Brain pericyte (primary cell): ENCODE measurements around the gene CDK15.

Experiments
- DNase-seq: peaks from one replicate; pipeline ENCODE4 v3.0.0-alpha.2; 2012; ENCODE audit warnings: low read depth, low spot score

The CDK15 gene

GRCh38 chr2:201908901-201909300 is 102.6 kb downstream of the CDK15 start:
- DNase-seq: no peak

GRCh38 chr2:201909348-201909747 is 103.0 kb downstream of the CDK15 start:
- no peak for DNase-seq

GRCh38 chr2:201909961-201910361 is 103.6 kb downstream of the CDK15 start:
- DNase-seq: no peak

GRCh38 chr2:201911372-201911771 is 105.0 kb downstream of the CDK15 start:
- DNase-seq: no peak

GRCh38 chr2:201913201-201913600 is 106.9 kb downstream of the CDK15 start:
- no peak for DNase-seq

- DNase-seq: no peak
Measured at GRCh38 chr2:201915446-201915845, 109.1 kb downstream of the CDK15 start.

GRCh38 chr2:201916565-201916964 is 110.2 kb downstream of the CDK15 start:
- no peak for DNase-seq

- DNase-seq: no peak
Measured at GRCh38 chr2:201918616-201919307, 112.4 kb downstream of the CDK15 start.

- no peak for DNase-seq
Measured at GRCh38 chr2:201919308-201919634, 112.9 kb downstream of the CDK15 start.

GRCh38 chr2:201923436-201924328 is 117.3 kb downstream of the CDK15 start:
- no peak for DNase-seq

- DNase-seq: no peak
Measured at GRCh38 chr2:201924453-201924852, 118.1 kb downstream of the CDK15 start.

GRCh38 chr2:201925056-201925455 is 118.7 kb downstream of the CDK15 start:
- no peak for DNase-seq

- no peak for DNase-seq
Measured at GRCh38 chr2:201926067-201926466, 119.7 kb downstream of the CDK15 start.

GRCh38 chr2:201928363-201928762 is 122.0 kb downstream of the CDK15 start:
- DNase-seq: no peak

- no peak for DNase-seq
Measured at GRCh38 chr2:201929281-201930026, 123.1 kb downstream of the CDK15 start.

- DNase-seq: no peak
Measured at GRCh38 chr2:201930043-201930442, 123.7 kb downstream of the CDK15 start.

GRCh38 chr2:201930831-201931230 is 124.5 kb downstream of the CDK15 start:
- DNase-seq: no peak

- no peak for DNase-seq
Measured at GRCh38 chr2:201931475-201931874, 125.1 kb downstream of the CDK15 start.

GRCh38 chr2:201931951-201932350 is 125.6 kb downstream of the CDK15 start:
- DNase-seq: no peak

- no peak for DNase-seq
Measured at GRCh38 chr2:201932511-201932910, 126.2 kb downstream of the CDK15 start.

GRCh38 chr2:201933792-201934237 is 127.5 kb downstream of the CDK15 start:
- no peak for DNase-seq

GRCh38 chr2:201936817-201937216 is 130.5 kb downstream of the CDK15 start:
- no peak for DNase-seq
